Activated CD8-positive, alpha-beta memory T cell treated with anti-CD3 and anti-CD28 coated beads for 1 hour (primary cell): ENCODE results near the gene TMEM258.

Source experiments
- DNase-seq, 2 donors: peaks; one replicate each; pipeline ENCODE4 v3.0.0-alpha.2; 2020; ENCODE audit warnings: low read depth in 1 of 2; ENCODE audit errors: extremely low read depth in 1 of 2

TMEM258 gene

GRCh38 chr11:61744609-61745156 is 47.7 kb downstream of the TMEM258 start:
- no peak for DNase-seq

DNA sequence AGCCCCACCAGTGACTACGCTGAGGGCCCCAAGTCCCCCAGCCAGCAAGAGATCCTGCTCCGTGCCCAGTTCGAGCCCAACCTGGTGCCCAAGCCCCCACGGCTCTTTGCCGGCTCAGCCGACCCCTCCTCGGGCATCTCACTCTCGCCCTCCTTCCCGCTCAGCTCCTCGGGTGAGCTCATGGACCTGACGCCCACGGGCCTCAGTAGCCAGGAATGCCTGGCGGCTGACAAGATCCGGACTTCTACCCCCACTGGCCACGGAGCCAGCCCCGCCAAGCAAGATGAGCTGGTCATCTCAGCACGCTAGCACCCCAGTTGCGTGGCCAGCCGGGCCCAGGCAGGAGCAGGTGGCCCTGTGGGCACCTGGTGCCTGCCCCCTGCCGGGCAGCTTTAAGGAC is 48.2 kb downstream of the TMEM258 start:
- DNase-seq = no peak

- DNase-seq = no peak
Observed at GRCh38 chr11:61743486-61744095, 48.8 kb downstream of the TMEM258 start.

DNA sequence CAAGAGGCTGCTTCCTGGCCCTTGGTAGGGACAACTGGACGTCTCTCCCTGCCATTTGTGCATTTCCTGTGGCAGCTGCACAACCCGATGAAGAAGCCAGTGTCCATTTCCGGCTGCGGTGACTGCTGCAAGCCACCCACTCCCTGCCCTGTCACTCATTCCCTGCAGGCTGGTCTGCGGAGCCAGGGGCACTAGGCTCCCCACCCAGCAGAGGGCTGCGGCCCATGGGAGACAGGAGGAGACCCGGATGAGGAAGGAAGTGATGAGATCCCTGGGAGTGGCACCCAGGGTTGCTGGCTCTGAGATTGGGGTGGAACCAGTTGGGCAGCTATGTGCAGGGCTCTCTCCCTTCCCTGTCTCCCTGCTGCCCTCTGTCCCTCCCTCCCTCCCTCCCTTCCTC is 50.0 kb downstream of the TMEM258 start:
- no peak for DNase-seq

DNA sequence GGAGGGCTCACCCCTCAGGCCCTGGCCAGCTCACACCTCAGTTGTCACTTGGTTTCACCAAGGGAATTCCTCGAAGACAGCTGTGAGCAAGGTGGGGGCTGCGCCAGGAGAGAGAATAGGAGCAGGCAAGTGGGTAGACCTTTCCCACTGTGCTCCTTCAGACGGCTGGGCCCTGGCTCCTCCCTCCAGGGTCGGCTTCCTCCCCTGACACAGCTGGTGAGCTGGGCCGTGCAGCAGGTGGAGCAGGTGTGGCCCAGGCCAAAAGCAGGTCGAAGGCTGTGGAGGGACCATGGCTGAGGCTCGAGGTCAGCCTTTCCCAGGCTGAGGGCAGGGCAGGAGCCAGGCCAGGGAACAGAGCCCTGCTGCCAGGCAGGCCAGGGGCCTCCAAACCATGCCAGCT is 52.4 kb downstream of the TMEM258 start:
- DNase-seq = no peak

GRCh38 chr11:61739413-61739812 is 53.0 kb downstream of the TMEM258 start:
- DNase-seq = no peak
